Testis (tissue), 2 donors: ENCODE data around the gene SLC18B1.

Experiments
- POLR2A ChIP-seq: fragments of 450-650 bp; IDR thresholded peaks from one replicate; pipeline ENCODE4 v1.6.1; 2017; ENCODE audit warnings: antibody characterized with exemption, mild to moderate bottlenecking, moderate library complexity
- TF ChIP-seq, protein P1 (sequence below), 3 experiments: fragments of 450-650 bp in 2 of 3; fragments of 200-600 bp in 1 of 3; sonication (generic) in 1 of 3; IDR thresholded peaks; one replicate each; pipeline ENCODE4 v1.5.1; 2016 to 2019; ENCODE audit warnings: antibody characterized with exemption in 3 of 3, mild to moderate bottlenecking in 2 of 3, moderate library complexity in 1 of 3

DNA sequence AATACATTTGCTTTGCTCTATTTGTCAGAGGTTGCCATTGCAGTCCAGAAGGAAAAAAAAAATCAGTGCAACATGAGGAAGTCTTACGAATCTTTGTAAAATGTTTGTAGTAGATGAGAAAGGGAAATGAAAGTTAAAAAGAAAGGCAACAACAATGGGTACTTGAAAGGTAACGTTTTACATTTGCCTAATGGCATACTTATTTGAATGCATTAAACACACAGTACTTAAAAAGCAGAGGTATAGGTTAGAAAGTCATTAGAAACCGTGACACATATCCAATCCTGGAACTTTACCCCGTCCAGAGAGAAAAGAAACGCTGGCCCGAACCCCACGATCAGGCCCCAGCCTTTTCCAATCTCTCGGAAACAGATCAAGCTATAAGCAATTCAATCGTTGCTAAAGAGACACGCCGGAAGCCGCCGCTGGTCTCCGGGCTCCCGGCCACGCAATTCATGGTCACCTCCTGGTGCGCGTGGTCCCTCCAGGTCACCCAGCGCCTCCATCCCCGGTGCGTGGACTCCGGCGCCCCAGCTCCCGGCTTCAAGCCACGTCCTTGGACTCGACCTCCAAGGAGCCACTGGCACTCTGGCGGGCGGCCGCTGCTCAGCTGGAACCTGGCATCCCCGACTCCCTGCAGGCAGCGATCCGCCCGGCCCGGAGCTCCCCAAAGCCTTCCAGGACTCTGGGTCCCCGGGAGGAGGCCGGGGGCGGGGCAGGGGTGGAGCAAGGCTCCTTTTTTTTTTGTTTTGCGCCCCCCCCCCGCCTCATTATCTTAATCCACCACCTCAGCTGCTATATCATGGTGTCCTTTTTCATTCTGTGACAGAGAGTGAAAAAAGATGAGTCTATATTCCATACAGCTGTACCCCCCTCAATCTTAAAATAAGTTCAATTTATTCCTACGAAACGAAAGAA, at the start of gene SLC18B1:
- TF ChIP-seq, protein P1, sequence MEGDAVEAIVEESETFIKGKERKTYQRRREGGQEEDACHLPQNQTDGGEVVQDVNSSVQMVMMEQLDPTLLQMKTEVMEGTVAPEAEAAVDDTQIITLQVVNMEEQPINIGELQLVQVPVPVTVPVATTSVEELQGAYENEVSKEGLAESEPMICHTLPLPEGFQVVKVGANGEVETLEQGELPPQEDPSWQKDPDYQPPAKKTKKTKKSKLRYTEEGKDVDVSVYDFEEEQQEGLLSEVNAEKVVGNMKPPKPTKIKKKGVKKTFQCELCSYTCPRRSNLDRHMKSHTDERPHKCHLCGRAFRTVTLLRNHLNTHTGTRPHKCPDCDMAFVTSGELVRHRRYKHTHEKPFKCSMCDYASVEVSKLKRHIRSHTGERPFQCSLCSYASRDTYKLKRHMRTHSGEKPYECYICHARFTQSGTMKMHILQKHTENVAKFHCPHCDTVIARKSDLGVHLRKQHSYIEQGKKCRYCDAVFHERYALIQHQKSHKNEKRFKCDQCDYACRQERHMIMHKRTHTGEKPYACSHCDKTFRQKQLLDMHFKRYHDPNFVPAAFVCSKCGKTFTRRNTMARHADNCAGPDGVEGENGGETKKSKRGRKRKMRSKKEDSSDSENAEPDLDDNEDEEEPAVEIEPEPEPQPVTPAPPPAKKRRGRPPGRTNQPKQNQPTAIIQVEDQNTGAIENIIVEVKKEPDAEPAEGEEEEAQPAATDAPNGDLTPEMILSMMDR (IDR thresholded peaks at IDR 0.05), result no peak
- no peak for TF ChIP-seq POLR2A
